Measurements from ENCODE around the gene NINJ2. TPM values are rescaled to one million over a fixed set of nuclear protein-coding genes. Genes with fewer than 3 reads are reported as not detected.

NINJ2 gene
- total RNA-seq, 6 experiments from 2014 or later = 6.4 to 17.7 (median 12.5) TPM

GRCh38 chr12:559208-559905 is 103.9 kb downstream of the NINJ2 start:
- TF ChIP-seq POLR2A (IDR thresholded peaks at IDR 0.05) = no peak
- TF ChIP-seq CTCF (IDR thresholded peaks at IDR 0.05) = no peak
- Histone ChIP-seq H3K27me3 (no peaks in the 10 kb centered on the region), H3K4me3 (no peak overlapping the region), H3K27ac (no peak overlapping the region), H3K4me1 (peaks cover 0 to 5% (median 0%) of the 10 kb centered on the region in 4 donors), H3K36me3 (no peaks in the 10 kb centered on the region), H3K9me3 (no peaks in the 10 kb centered on the region)
- DNase-seq (no peak), ATAC-seq (no peak)
- WGBS (ENCODE audit: insufficient coverage, low coverage, low lambda C conversion rate, missing lambda C conversion rate) = 68% methylated on average over 10 of the region's 21 CpGs
- intact Hi-C loops (cut with DNase I) = no loop called here

GRCh38 chr12:558580-558979 is 104.7 kb downstream of the NINJ2 start:
- 75% methylated on average over 2 of the region's 4 CpGs for WGBS (ENCODE audit: insufficient coverage, low coverage, low lambda C conversion rate, missing lambda C conversion rate)
- intact Hi-C loops (cut with DNase I) = no loop called here
- DNase-seq (no peak), ATAC-seq (no peak)
- H3K4me1 ChIP-seq = peaks cover 0 to 5% (median 0%) of the 10 kb centered on the region in 4 donors
- H3K27me3 ChIP-seq = no peaks in the 10 kb centered on the region
- no peak overlapping the region for H3K4me3 ChIP-seq
- no peaks in the 10 kb centered on the region for H3K36me3 ChIP-seq
- no peaks in the 10 kb centered on the region for H3K9me3 ChIP-seq
- no peak for TF ChIP-seq CTCF (IDR thresholded peaks at IDR 0.05)
- no peak for TF ChIP-seq POLR2A (IDR thresholded peaks at IDR 0.05)
- H3K27ac ChIP-seq = no peak overlapping the region

- DNase-seq = no peak
- intact Hi-C loops (cut with DNase I) = no loop called here
- Histone ChIP-seq H3K27ac (no peak overlapping the region), H3K27me3 (no peaks in the 10 kb centered on the region), H3K4me1 (no peaks in the 10 kb centered on the region), H3K4me3 (no peak overlapping the region), H3K9me3 (no peaks in the 10 kb centered on the region), H3K36me3 (no peaks in the 10 kb centered on the region)
- TF ChIP-seq CTCF (IDR thresholded peaks at IDR 0.05) (no peak), POLR2A (IDR thresholded peaks at IDR 0.05) (no peak)
- WGBS (ENCODE audit: insufficient coverage, low coverage, low lambda C conversion rate, missing lambda C conversion rate) = 88% methylated on average over 3 of the region's 20 CpGs
- no peak for ATAC-seq
Measured at GRCh38 chr12:556498-556897, 106.7 kb downstream of the NINJ2 start.

GRCh38 chr12:554001-554285 is 109.3 kb downstream of the NINJ2 start:
- Histone ChIP-seq H3K27ac (no peak overlapping the region), H3K4me1 (no peaks in the 10 kb centered on the region), H3K9me3 (no peaks in the 10 kb centered on the region), H3K36me3 (no peaks in the 10 kb centered on the region), H3K4me3 (no peak overlapping the region), H3K27me3 (no peaks in the 10 kb centered on the region)
- WGBS (ENCODE audit: insufficient coverage, low coverage, low lambda C conversion rate, missing lambda C conversion rate) = 93% methylated on average over 4 of the region's 8 CpGs
- ATAC-seq (no peak), DNase-seq (no peak)
- intact Hi-C loops (cut with DNase I) = loop anchor here in 1 of 2 donors (5.0 kb wide), 1 partner anchor 97 kb away; the partner anchor contains the start of gene B4GALNT3
- TF ChIP-seq CTCF (IDR thresholded peaks at IDR 0.05) = no peak
- no peak for TF ChIP-seq POLR2A (IDR thresholded peaks at IDR 0.05)

Measured in right lobe of liver (tissue), 6 donors.